Keratinocyte (primary cell): ENCODE data around the gene UMODL1. TPM values are rescaled to one million over a fixed set of nuclear protein-coding genes. Genes with fewer than 3 reads are reported as not detected.

Experiments used
- DNase-seq: peaks from one replicate; pipeline ENCODE4 v3.0.0-alpha.2; 2011; ENCODE audit warnings: low read depth, missing footprints, low spot score
- FAIRE-seq: peaks from 2 replicates; lab custom pipeline; 2011; peaks lifted over from hg19 to GRCh38; lab: Jason Lieb, UNC
- H2AFZ ChIP-seq: 2 replicates; pipeline ENCODE4 v1.6.0; 2012; ENCODE audit warnings: low read length, control low read depth, inconsistent platforms; ENCODE audit not compliant: control insufficient read depth
- H3K27ac ChIP-seq: 2 replicates; pipeline ENCODE4 v1.5.1; 2011; ENCODE audit warnings: low read length; ENCODE audit not compliant: control insufficient read depth, insufficient read depth
- H3K27me3 ChIP-seq: 3 replicates; pipeline ENCODE4 v1.6.0; 2011; ENCODE audit warnings: low read length; ENCODE audit not compliant: control insufficient read depth, insufficient read depth; ENCODE audit errors: extremely low read depth
- H3K36me3 ChIP-seq, 2 experiments: 2 replicates in 1 of 2; 3 replicates in 1 of 2; pipeline ENCODE4 v1.5.1; 2011; ENCODE audit warnings: low read length in 2 of 2, mild to moderate bottlenecking in 1 of 2; ENCODE audit not compliant: control insufficient read depth in 2 of 2, insufficient read depth in 2 of 2; ENCODE audit errors: extremely low read depth in 1 of 2
- H3K4me1 ChIP-seq: 3 replicates; pipeline ENCODE4 v1.5.1; 2011; ENCODE audit warnings: low read length; ENCODE audit not compliant: control insufficient read depth, insufficient read depth; ENCODE audit errors: extremely low read depth
- H3K4me2 ChIP-seq: 3 replicates; pipeline ENCODE4 v1.6.0; 2011; ENCODE audit warnings: low read depth, low read length; ENCODE audit not compliant: control insufficient read depth, insufficient read depth; ENCODE audit errors: extremely low read depth
- H3K4me3 ChIP-seq, 3 experiments: fragments of 200-600 bp in 1 of 3; sonication (generic) in 1 of 3; 2 replicates in 2 of 3; 3 replicates in 1 of 3; pipeline ENCODE4 v1.5.1; 2011 to 2016; ENCODE audit warnings: low read length in 3 of 3, mild to moderate bottlenecking in 3 of 3, control low read depth in 2 of 3, inconsistent platforms in 1 of 3, low read depth in 1 of 3, mixed read lengths in 1 of 3, mixed run types in 1 of 3, moderate library complexity in 1 of 3; ENCODE audit not compliant: control insufficient read depth in 2 of 3, insufficient read depth in 2 of 3; ENCODE audit errors: extremely low read depth in 1 of 3
- H3K79me2 ChIP-seq: 2 replicates; pipeline ENCODE4 v1.6.0; 2012; ENCODE audit warnings: low read length; ENCODE audit not compliant: control insufficient read depth, insufficient read depth
- H3K9ac ChIP-seq: 3 replicates; pipeline ENCODE4 v1.6.0; 2011; ENCODE audit warnings: low read length; ENCODE audit not compliant: control insufficient read depth, insufficient read depth; ENCODE audit errors: extremely low read depth
- H3K9me1 ChIP-seq: 3 replicates; pipeline ENCODE4 v1.6.0; 2011; ENCODE audit warnings: low read length; ENCODE audit not compliant: control insufficient read depth, insufficient read depth; ENCODE audit errors: extremely low read depth
- H3K9me3 ChIP-seq: 2 replicates; pipeline ENCODE4 v1.5.1; 2012; ENCODE audit warnings: low read depth, low read length; ENCODE audit not compliant: control insufficient read depth
- H4K20me1 ChIP-seq: 3 replicates; pipeline ENCODE4 v1.6.0; 2011; ENCODE audit warnings: low read length; ENCODE audit not compliant: control insufficient read depth, insufficient read depth; ENCODE audit errors: extremely low read depth
- CTCF ChIP-seq, 3 experiments: IDR thresholded peaks in 1 of 3; conservative IDR thresholded peaks in 1 of 3; optimal IDR thresholded peaks in 1 of 3; 2 replicates in 2 of 3; 3 replicates in 1 of 3; pipeline versions ENCODE3 to v1.5.1; 2011; ENCODE audit warnings: low read length in 3 of 3, mild to moderate bottlenecking in 3 of 3, moderate library complexity in 2 of 3, control low read depth in 1 of 3, inconsistent platforms in 1 of 3; ENCODE audit not compliant: insufficient read depth in 2 of 3; ENCODE audit errors: extremely low read depth in 1 of 3
- EZH2 ChIP-seq: IDR thresholded peaks from one replicate; pipeline ENCODE4 v1.6.1; 2012; ENCODE audit warnings: inconsistent platforms, mild to moderate bottlenecking, low read length, moderate library complexity
- dilution Hi-C: fragments of 300-500 bp; cut with MboI; formaldehyde crosslinking; loops from one replicate; pipeline ENCODE4 v1.7.0; 2020; ENCODE audit warnings: low sequenced_read_pairs; ENCODE audit not compliant: extremely low pct_ligation_motif_present
- polyA plus RNA-seq, 5 experiments: library from polyadenylated mRNA; depleted of rRNA in 3 of 5; stranded (reverse) in 3 of 5; stranded (forward) in 1 of 5; unstranded in 1 of 5; fragments of >200 nt; gene quantifications; 1 replicate in 1 of 5; 2 replicates in 3 of 5; 3 replicates in 1 of 5; pipeline versions ENCODE4 v1.2.1 to v1.2.3, GENCODE V29; 2011 to 2012; ENCODE audit warnings: missing spikeins in 2 of 5, low read depth in 1 of 5, low replicate concordance in 1 of 5

The UMODL1 gene
- polyA plus RNA-seq, 1 donor (not counting 4 experiments of a cell fraction or from before 2014, with no cell fraction given): 0.03 TPM

GRCh38 chr21:42038826-42039425 lies 32.2 kb upstream of the UMODL1 start:
- H4K20me1 ChIP-seq: no peaks in the 10 kb centered on the region
- no peaks in the 10 kb centered on the region for H3K79me2 ChIP-seq
- peak overlapping the region; percentile 74 for H3K27ac ChIP-seq
- TF ChIP-seq EZH2 (no peak), CTCF (optimal IDR thresholded peaks at IDR 0.05 in 1 of 3, IDR thresholded peaks at IDR 0.05 in 1 of 3, conservative IDR thresholded peaks at IDR 0.05 in 1 of 3; ENCODE audit: extremely low read depth in 1 of 3, insufficient read depth in 2 of 3, low read length in 3 of 3) (no peak)
- H3K4me2 ChIP-seq: no peak overlapping the region
- no peaks in the 10 kb centered on the region for H3K9me1 ChIP-seq
- FAIRE-seq (no peak), DNase-seq (no peak)
- H3K4me1 ChIP-seq: peaks cover 41% of the 10 kb centered on the region
- no peaks in the 10 kb centered on the region for H3K27me3 ChIP-seq
- H3K9me3 ChIP-seq: no peaks in the 10 kb centered on the region
- H3K36me3 ChIP-seq: no peaks in the 10 kb centered on the region
- H2AFZ ChIP-seq: no peak overlapping the region
- H3K9ac ChIP-seq: peak overlapping the region; percentile 55
- H3K4me3 ChIP-seq: no peak overlapping the region
- dilution Hi-C loops: no loop called here

GRCh38 chr21:42039470-42039901 lies 31.6 kb upstream of the UMODL1 start:
- Histone ChIP-seq H4K20me1 (no peaks in the 10 kb centered on the region), H2AFZ (no peak overlapping the region), H3K9ac (peak overlapping the region; percentile 55), H3K4me2 (peak overlapping the region; percentile 57), H3K4me3 (no peak overlapping the region), H3K27me3 (no peaks in the 10 kb centered on the region), H3K9me3 (no peaks in the 10 kb centered on the region), H3K36me3 (no peaks in the 10 kb centered on the region), H3K4me1 (peaks cover 41% of the 10 kb centered on the region), H3K79me2 (no peaks in the 10 kb centered on the region), H3K27ac (peak overlapping the region; percentile 74), H3K9me1 (no peaks in the 10 kb centered on the region)
- FAIRE-seq (peak; percentile 57), DNase-seq (no peak)
- no peak for TF ChIP-seq EZH2
- no peak for TF ChIP-seq CTCF (optimal IDR thresholded peaks at IDR 0.05 in 1 of 3, IDR thresholded peaks at IDR 0.05 in 1 of 3, conservative IDR thresholded peaks at IDR 0.05 in 1 of 3; ENCODE audit: extremely low read depth in 1 of 3, insufficient read depth in 2 of 3, low read length in 3 of 3)
- dilution Hi-C loops: no loop called here
